Stimulated activated naive CD8-positive, alpha-beta T cell treated with anti-CD3 and anti-CD28 coated beads, Interleukin-15, Interleukin-2, amounts not matched to agents 100 U/mL and 50 U/mL, for 24 hours (primary cell): Measurements from ENCODE around the gene TRIM16.
A peak's percentile ranks its signal among the peaks of the same experiment; 100 is the strongest.
"Not testable (repeated sequence)": the region's sequence is repeated elsewhere in the genome, so short reads cannot be mapped to it uniquely, and the experiment has no call there.

Experiments
- ATAC-seq: fragments of 150-1000 bp; cut with Tn5 transposase; one replicate; pipeline ENCODE4 v1.10.0; 2021
- DNase-seq: peaks from one replicate; pipeline ENCODE4 v3.0.0; 2021

The TRIM16 gene

GRCh38 chr17:15658296-15658695, 25.8 kb downstream of the TRIM16 start:
- DNase-seq = no peak

DNA sequence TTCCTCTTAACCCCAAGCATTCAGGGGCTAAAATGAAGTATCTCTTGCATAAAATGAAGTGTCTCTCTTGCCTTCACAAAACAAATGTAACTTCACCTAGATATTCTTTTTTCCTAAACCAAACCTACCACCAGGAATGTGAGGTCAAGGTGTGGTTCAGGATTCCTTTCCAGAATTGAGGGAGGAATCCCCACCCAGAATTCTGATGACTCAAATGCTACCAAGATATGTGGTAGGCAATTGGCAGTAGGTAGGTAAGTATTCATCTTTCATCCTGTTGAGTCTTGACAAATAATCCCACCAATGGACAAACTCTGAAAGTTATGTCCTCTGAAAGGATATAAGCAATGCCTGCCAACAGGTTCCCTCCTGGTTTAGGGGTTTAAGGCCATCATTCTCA, 26.2 kb downstream of the TRIM16 start:
- DNase-seq (no peak), ATAC-seq (no peak)

More at GRCh38 chr17:15658296-15658695, 25.8 kb downstream of the TRIM16 start:
- no peak for ATAC-seq

GRCh38 chr17:15654886-15655561, 29.1 kb downstream of the TRIM16 start:
- no peak for ATAC-seq
- DNase-seq = no peak

DNA sequence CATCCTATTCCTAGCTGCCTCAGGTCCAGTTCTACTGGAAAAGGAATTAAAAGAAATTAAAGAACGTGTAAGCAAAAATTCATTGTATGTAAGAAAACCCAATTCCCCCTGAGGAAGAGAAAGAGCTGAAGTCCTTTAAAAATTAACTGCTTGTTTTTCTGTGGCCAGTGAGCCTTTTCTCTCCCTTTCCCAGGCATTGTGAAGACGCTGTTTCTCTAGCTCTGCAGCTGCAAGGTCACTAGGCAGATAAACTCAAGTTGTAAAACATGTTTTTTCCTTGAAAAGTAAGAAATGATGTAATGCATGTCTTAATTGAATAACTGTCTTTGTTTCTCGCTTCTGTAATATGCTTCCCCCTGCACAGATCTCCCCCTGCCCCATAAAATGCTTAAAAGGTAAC, 29.7 kb downstream of the TRIM16 start:
- not testable (repeated sequence) for ATAC-seq, DNase-seq

- DNase-seq (no peak), ATAC-seq (no peak)
Observed at GRCh38 chr17:15652960-15653359, 31.2 kb downstream of the TRIM16 start.

- DNase-seq (no peak), ATAC-seq (peak; percentile 55)
Observed at GRCh38 chr17:15651583-15652110, 32.5 kb downstream of the TRIM16 start.

- ATAC-seq (no peak), DNase-seq (no peak)
Observed at GRCh38 chr17:15650741-15651582, 33.1 kb downstream of the TRIM16 start.

DNA sequence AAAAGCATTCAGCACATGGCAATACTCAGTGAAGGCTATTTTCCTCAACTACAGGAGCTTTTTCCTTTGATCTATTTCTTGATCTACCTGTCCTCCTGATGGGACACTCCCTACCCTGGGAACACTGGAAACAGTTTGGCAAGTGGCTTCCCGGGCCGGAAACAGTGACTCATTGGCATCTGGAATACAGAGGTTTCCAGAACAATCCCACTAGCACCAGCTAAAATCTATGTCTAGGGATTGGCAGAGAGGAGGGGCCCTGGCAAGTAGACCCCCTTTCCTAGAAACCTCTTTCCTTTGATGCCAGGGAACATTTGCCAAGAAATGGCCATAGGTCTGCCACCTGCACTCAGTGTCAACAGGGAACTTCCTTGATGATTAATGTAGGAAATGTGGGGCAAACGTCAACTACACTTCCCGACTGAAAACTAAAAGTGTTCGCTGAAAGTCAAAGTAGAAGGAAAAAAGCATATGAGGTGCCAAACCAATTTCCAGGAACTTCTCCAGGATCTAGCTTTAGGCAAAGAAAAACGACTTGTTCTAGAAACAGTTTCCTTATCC, 34.2 kb downstream of the TRIM16 start:
- no peak for ATAC-seq

DNA sequence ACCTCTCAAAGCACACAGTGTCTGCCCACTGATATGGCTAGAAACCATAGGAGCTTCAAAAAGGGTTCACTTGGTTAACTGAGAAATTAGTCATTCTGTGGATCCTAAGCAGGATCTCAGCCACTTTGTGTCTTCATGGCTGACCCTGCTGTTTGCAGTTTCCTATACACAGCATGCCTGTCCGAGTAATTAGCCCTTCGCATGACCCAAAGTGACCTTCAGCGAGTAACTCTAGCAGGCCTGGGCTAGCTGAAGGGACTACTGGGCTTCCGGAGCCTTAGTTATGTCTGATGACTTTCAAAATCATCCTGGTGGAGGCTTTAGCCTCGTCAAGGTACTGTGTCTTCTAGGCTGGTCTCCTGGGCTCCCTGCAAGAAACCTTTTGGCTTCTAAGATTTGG, 35.7 kb downstream of the TRIM16 start:
- ATAC-seq (no peak), DNase-seq (no peak)

More for the DNA sequence above, 34.2 kb downstream of the TRIM16 start:
- DNase-seq = no peak

DNA sequence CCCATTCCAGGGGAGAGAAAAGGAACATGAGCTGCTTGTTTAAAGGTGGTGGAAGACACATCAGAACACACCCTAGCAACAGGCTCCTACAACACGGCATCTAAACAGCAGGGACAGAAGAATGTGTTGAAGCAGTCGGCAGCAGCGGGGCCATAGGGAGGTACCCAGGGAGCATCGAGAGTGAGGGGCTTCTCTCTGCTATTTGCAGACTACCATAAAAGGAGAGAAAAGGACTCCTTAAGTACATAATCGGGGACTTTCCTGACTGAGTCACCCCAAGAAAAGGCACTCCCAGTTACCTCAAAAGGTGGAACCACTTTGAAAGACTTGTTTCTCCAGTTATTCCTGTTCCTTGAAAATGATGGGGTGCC, 38.2 kb downstream of the TRIM16 start:
- not testable (repeated sequence) for DNase-seq, ATAC-seq

DNA sequence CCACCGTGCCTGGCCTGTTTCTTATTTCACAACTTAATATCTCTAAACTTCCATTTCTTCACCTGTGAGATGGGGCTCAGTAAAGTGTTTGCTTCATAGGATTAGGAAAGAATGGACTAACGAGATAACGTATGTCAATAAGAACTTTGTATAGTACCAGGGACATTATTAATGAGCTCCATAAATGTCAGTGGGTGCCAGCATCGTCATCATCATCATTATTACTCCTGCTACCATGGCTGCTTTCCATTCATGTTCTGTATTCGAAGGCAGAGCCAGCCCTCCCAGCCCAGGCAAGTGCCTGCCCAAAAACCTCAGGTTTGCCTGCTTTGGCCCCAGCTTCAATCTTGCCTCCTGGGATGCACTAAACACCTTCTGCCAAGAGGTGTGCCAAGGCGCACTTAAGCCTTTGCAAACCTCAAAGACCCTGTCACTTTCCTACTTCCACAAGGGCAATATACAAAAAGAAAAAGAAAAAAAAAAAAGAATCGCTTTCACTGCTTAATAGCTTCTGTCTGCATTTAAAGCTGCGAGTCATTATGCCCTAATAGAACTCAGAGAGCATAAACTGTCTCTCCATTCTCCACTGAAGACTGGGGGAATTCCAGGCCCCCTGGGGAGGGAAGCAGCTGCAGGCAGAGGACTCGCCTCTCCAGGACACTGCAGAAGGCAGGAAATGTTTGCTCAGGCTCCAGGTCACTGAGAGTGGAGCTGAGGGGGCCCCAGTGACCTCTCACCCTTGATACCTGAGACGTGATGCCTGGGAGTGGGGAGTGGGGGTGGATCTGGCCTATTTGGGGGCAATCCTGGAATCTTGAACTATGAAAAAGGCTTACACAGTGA, 38.8 kb downstream of the TRIM16 start:
- DNase-seq, ATAC-seq: not testable (repeated sequence)

- ATAC-seq = not testable (repeated sequence)
Observed at GRCh38 chr17:15642505-15643251, 41.4 kb downstream of the TRIM16 start.

GRCh38 chr17:15642014-15642413, 42.1 kb downstream of the TRIM16 start:
- DNase-seq, ATAC-seq: not testable (repeated sequence)

More at GRCh38 chr17:15642505-15643251, 41.4 kb downstream of the TRIM16 start:
- not testable (repeated sequence) for DNase-seq

- DNase-seq, ATAC-seq: not testable (repeated sequence)
Observed at GRCh38 chr17:15630930-15631453, 53.1 kb downstream of the TRIM16 start.

DNA sequence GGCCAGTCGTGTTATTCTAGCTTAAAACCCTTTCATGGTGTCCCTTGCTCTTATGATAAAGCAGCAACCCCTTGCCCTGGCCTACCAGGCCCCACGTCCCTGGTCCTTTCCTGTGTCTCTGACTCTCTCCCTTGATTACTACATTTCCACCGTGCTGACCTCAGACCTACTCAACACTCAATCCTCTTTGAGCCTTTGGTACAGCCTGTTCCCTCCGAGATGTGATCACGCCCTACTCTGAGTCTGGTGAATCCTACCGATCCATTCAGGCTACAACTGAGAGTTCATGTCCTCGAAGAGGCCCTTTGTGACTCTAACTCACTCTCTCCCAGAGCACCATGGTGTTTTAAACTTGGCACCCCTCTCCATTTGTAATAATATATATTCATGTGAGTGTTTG, 54.1 kb downstream of the TRIM16 start:
- DNase-seq, ATAC-seq: not testable (repeated sequence)

DNA sequence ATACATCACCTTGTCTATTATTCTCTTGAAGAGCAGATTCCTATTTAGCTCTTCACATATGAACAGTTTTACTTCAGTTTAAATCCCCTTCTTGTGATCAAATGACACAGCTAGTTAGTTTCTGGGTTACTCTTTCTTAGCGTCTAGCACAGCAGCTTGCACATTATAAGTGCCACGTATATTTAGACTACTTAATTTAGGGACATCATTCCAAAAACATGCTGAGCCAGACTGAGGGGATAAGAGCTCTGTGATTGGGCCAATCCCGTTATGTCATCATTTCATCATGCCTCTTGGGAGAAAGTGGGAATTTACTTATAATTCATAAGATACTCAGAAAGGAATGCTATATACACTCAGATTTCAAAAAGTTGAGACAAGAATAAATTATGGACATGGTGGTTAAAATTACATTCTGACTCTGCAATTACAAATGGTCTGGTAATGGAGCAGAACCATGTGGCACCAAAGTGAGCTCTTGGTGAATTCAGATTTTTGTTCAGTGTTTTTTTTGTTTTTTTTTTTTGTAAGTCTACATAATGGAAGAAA, 60.4 kb downstream of the TRIM16 start:
- ATAC-seq = not testable (repeated sequence)

GRCh38 chr17:15623255-15623654, 60.9 kb downstream of the TRIM16 start:
- DNase-seq, ATAC-seq: not testable (repeated sequence)

More for the DNA sequence above, 60.4 kb downstream of the TRIM16 start:
- DNase-seq = not testable (repeated sequence)

DNA sequence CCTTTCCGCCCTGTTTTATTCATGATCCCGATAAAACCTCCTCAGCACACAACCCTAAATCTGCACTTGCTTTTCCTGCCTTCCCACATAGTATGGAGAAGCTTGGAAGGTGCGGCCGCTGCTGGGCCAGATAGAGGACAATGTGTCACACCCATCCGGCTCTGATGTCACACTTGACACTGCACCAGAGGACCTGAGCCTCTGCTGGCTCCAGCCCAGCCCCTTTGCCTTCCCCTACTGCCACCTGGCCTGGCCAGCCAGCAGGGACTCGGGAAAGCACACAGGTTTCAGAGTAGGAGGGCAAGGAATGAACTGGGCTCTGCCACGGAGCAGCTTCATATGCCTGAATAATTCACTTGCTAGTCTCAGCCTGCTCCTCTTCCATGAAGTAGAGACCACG, 62.0 kb downstream of the TRIM16 start:
- not testable (repeated sequence) for DNase-seq, ATAC-seq

GRCh38 chr17:15619331-15620058, 64.6 kb downstream of the TRIM16 start, which contains the start of gene FBXW10B:
FBXW10B (minus strand) TSS chr17:15619704; CDS start chr17:15619512, 192 bp downstream.
- not testable (repeated sequence) for ATAC-seq, DNase-seq
